Caki2 (cell line): Measurements from ENCODE around the gene OR14I1. TPM values are rescaled to one million over a fixed set of nuclear protein-coding genes. Genes with fewer than 3 reads are reported as not detected.
"Not testable (repeated sequence)": the region's sequence is repeated elsewhere in the genome, so short reads cannot be mapped to it uniquely, and the experiment has no call there.

Experiments used
- DNase-seq: peaks from one replicate; pipeline ENCODE4 v3.0.0-alpha.2; 2015; ENCODE audit warnings: low read depth
- in situ Hi-C: cut with HindIII; loops from 2 replicates; pipeline ENCODE4 v1.10.0; 2016; ENCODE audit warnings: low sequenced_read_pairs, low pct_unique_long_range_greater_than_20kb, mixed read lengths
- total RNA-seq: library from RNA; depleted of rRNA; stranded (reverse); fragments of >200 nt; shearing (Covaris generic); gene quantifications from 2 replicates; pipeline ENCODE4 v1.2.3, GENCODE V29; 2014; ENCODE audit warnings: low replicate concordance; rRNA removed

The OR14I1 gene
- total RNA-seq, 1 experiment from 2014 or later, result not detected

DNA sequence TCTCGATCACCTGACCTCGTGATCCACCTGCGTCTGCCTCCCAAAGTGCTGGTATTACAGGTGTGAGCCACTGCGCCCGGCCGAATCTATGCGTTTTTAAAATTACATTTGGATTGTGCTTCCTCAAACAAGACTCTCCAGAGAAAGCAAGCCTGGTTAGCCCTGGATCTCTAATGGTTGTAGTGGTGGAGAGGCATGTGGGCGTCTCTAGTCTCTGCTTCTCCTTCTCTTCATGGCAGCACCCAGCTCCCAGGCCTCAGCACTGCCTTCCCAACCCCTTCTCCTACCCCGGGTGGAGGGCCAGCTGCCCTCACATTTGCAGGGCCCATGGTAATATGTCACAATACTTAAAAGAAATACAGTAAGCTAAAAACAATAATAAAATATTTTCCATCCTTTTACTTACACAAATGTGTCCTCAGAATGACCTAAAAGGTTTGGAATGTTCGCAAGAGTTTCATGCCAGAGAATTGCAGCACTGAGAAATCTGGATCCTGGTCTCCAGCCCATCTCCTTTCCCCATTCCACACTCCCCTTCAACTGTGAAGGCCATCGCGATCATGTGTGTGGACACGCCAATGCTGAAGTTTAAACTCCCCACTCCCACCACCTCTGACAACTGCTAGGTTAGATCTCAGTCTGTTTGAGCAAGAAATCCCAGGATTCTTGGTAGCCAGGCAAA is 7.0 kb downstream of the OR14I1 start:
- in situ Hi-C loops, result no loop called here
- DNase-seq, result no peak

DNA sequence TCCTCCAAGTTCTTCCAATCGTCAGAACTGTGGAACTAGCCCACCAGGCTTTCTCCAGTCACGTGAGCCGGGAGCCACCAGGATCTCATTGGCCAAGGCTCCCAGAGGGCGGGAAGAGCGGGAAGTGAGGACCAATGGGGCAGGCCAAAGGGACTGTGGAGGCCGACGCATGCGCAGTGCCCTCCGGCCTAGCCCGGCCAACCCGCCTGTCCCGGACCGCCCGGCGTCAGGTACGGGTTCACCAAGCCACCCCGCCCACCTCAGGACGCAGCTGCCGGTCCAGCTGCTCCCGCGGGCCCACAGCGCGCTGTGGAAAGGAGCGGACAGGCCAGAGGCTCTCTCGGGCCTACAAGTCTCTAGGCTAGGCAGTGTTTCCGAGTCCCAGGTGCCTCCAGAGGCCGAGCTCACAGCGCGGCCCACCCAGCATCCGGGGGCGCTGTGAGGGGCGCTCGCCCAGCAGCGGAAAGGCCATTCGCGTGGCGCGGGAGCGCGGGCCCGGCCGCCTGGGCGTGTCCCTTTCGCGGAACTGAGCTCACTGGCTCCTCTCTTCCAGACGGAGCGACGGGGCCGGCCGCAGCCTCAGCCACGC is 10.9 kb downstream of the OR14I1 start:
- in situ Hi-C loops, result no loop called here
- DNase-seq, result no peak

DNA sequence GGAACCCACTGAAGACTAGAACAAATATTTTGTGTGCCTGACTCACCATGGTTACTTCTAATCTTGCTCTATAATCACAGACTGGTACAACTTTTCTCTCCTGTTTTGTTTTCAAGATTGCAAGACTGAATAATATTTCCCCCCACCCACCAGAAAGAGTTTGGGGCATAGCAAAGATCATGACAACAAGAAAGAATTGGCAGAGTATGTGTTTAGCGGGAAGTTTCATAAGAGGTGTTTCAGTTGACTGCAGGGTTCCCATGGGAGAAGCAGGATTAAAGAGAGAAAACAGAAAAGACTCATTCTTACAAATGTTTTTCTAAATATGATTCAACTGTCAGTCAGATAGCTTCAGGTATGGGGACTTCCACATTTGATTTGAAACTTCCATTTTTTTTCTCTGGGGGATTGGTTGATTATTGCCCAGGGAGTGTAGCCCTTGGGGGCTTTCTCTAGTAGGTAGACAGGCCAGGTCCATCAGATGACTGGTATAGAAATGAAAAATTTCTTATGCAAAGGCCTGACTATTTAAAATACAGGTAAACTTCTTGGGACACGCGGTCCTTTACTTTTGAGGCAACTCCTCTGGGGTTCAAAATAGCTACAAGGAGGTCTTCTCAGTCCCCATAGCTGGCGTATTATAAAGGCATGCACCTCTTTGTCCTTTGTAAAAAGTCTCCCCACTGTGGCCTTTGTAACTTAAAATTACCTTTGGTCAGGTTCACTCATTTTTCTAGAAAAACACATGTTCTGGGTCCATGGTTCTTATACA is 13.9 kb downstream of the OR14I1 start:
- in situ Hi-C loops, result no loop called here
- no peak for DNase-seq

DNA sequence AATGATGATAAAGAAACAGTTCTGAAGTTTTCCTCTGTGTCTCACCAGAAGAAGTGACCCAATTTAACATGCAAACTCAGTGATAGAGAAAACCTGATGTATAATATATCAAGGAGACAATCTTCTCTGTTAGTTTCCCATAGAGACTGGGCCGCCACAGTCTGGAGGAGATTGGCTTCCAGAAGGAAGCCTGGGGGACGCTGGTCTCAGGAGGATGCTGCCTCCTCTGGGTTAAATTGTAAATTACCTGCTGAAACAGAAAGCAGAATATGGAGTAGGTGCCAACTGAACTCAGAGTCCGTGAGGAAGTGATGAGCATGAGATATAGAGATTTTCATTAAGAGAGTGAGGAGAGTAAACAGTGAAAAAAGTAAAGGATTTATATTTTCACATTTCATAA is 15.8 kb downstream of the OR14I1 start:
- no peak for DNase-seq
- in situ Hi-C loops, result no loop called here

DNA sequence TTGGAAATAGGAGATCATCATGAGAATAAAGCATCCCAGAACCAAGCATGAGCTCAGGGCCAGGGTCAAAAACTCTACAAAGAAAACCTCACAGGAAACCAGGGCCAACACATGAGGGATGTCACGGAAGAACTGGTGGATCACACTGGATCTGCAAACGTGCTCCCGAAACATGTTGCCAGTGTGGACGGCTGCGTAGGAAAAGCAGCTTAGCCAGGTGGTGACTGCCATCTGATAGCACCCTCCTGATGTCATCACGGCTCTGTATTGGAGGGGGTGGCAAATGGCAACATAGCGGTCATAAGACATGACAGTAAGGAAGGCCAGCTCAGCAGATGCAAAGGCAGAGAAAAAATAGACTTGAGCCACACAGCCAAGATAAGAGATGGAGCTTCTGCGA is 20.9 kb downstream of the OR14I1 start:
- no peak for DNase-seq
- in situ Hi-C loops, result no loop called here

DNA sequence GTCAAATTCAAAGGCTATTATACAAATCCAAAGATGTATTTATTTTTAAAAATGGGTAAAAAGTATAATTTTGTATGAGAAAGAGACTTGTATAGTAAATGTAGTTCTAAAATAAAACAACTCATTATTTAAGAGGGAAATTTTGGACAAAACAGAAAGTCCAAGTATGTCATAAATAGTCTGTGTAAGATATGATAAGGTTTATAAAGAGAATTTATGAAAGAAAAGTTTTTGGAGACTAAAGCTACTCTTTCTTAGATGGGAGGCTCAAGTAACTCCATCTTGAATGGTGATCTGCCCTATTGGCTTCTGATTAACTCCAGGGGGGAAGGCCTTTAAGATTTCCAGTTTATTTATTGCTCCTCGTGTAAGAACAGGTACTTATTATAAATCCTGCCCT is 32.6 kb downstream of the OR14I1 start:
- peak; percentile 15 for DNase-seq
- in situ Hi-C loops, result no loop called here

DNA sequence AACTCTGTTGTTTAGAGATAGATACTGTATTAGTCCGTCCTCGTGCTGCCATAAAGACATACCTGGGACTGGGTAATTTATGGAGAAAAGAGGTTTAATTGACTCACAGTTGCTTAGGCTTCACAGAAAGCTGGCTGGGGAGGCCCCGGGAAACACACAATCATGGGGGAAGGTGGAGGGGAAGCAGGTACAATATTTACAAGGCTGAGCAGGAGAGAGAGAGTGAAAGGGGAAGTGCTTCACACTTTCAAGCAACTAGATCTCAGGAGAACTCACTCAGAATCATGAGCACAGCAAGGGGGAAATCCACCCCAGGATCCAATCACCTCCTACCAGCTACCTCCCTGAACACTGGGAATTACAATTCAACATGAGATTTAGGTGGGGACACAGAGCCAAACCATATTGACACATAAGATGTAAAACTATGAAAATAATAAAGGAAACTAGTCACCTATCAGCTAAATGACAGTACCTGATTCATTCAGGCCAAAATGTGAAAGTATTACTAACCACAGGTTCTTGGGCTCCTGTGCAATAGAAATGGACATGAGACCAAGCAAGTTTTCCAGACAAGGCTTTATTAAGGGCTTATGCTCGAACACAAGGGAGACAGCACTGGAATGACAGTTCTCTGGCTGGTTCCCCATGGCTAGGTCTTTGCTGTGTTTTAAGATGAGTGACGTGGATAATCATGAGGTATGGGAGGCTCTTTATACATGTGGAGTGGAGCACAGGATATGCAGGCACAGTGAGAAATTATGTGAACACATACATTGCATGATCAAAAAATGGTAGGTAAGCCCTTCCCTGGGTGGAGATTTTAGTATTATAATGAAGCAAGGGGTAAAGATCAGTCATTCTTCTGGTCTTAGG is 38.9 kb downstream of the OR14I1 start:
- in situ Hi-C loops, result not testable (repeated sequence)

DNA sequence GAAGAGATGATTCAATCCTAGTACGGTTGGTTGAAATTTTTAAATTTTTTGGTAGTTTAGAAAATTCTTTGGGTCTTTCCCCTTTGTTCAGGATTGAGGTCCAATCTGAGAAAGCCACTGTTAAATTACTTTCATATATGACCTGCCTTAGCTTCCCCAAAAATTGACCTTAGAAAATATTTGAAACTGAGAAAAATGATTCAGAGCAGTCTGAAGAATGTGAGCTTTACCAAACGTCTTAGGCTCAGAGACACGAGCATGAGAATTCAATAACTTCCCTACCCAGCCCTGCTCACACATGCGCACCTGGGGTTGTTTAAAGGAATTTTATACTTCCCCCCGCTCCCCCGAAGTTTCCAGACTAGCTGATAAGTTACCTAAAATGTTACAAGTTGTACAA is 45.8 kb downstream of the OR14I1 start:
- in situ Hi-C loops, DNase-seq: not testable (repeated sequence)

More for the DNA sequence above, 38.9 kb downstream of the OR14I1 start:
- not testable (repeated sequence) for DNase-seq

DNA sequence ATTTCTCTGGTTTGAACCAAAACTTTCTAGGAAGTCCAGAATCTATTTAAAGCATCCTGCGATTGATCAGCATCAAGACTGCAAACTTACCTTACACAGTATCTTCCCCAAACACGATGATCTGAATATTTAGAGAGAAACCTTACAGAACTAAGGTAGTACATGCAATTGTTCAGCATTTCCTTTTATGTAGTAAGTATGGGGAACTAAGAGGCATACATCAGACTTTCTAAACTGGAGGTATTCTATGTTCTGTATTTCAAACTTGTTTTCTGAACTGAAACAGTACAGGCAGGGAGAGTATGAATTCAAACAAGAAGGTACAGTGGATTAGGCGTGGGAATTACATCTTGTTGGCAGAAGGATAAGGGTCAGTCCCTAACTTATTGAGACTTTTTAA is 47.2 kb downstream of the OR14I1 start, which contains the start of gene OR2T27:
TSS of gene OR2T27 (minus strand) at position 175 of the 400 bp plus-strand sequence. CDS start 4,644 bp downstream, outside the sequence.
- DNase-seq, in situ Hi-C loops: not testable (repeated sequence)

Other genes starting within 250 kb of the OR14I1 start
- gene OR2T3, start 229.4 kb downstream of the OR14I1 start, total RNA-seq, result not detected in 2 replicates
- not detected in 2 replicates for gene OR2T5, start 214.2 kb downstream of the OR14I1 start, total RNA-seq
- not detected in 2 replicates for gene OR2G6, start 194.7 kb downstream of the OR14I1 start, total RNA-seq
- gene OR2T29, start 140.0 kb downstream of the OR14I1 start, total RNA-seq, result not detected in 2 replicates
- not detected in 2 replicates for gene OR2T34, start 128.0 kb downstream of the OR14I1 start, total RNA-seq
- not detected in 2 replicates for gene OR2T10, start 105.1 kb downstream of the OR14I1 start, total RNA-seq
- gene OR2T11, start 67.7 kb downstream of the OR14I1 start, total RNA-seq, result not detected in 2 replicates
- gene OR2T35, start 57.5 kb downstream of the OR14I1 start, total RNA-seq, result not detected in 2 replicates
- gene OR2T27, start 47.2 kb downstream of the OR14I1 start, total RNA-seq, result not detected in 2 replicates
- gene LYPD8, start 53.0 kb upstream of the OR14I1 start, total RNA-seq, result not detected in 2 replicates
- gene SH3BP5L, start 123.1 kb upstream of the OR14I1 start, total RNA-seq, result 28.4 and 30.8 TPM in 2 replicates
- gene ZNF672, start 135.5 kb upstream of the OR14I1 start, total RNA-seq, result 16.2 and 27.4 TPM in 2 replicates
- 8.1 and 8.2 TPM in 2 replicates for gene ZNF692, start 156.3 kb upstream of the OR14I1 start, total RNA-seq
- gene PGBD2, start 203.5 kb upstream of the OR14I1 start, total RNA-seq, result 5.8 and 10.4 TPM in 2 replicates